ENCODE data around the gene KLHL11.

The KLHL11 gene

GRCh38 chr17:41816637-41817320 lies 48.4 kb downstream of the KLHL11 start:
- DNase-seq = no peak
- TF ChIP-seq GATA1 (IDR thresholded peaks at IDR 0.05; ENCODE audit: low read depth, low read length) (no peak), POLR2A (IDR thresholded peaks at IDR 0.05; ENCODE audit: low read length) (no peak)

GRCh38 chr17:41814195-41814594 lies 51.0 kb downstream of the KLHL11 start:
- DNase-seq = no peak
- no peak for TF ChIP-seq POLR2A (IDR thresholded peaks at IDR 0.05; ENCODE audit: low read length)

- no peak for DNase-seq
- TF ChIP-seq GATA1 (IDR thresholded peaks at IDR 0.05; ENCODE audit: low read depth, low read length) = no peak
- no peak for TF ChIP-seq POLR2A (IDR thresholded peaks at IDR 0.05; ENCODE audit: low read length)
Measured at GRCh38 chr17:41813699-41814124, 51.5 kb downstream of the KLHL11 start.

- TF ChIP-seq POLR2A (IDR thresholded peaks at IDR 0.05; ENCODE audit: low read length) (no peak), GATA1 (IDR thresholded peaks at IDR 0.05; ENCODE audit: low read depth, low read length) (no peak)
Measured at GRCh38 chr17:41813152-41813680, 52.0 kb downstream of the KLHL11 start.

GRCh38 chr17:41812381-41813151 lies 52.7 kb downstream of the KLHL11 start, which contains the start of gene FKBP10:
FKBP10 (plus strand) TSS chr17:41813004; CDS start chr17:41813035, 31 bp downstream.
- TF ChIP-seq POLR2A (IDR thresholded peaks at IDR 0.05; ENCODE audit: low read length) = no peak
- no peak for TF ChIP-seq GATA1 (IDR thresholded peaks at IDR 0.05; ENCODE audit: low read depth, low read length)
- peak; percentile 21 to 22 for DNase-seq

More at GRCh38 chr17:41813152-41813680, 52.0 kb downstream of the KLHL11 start:
- DNase-seq = no peak

- TF ChIP-seq GATA1 (IDR thresholded peaks at IDR 0.05; ENCODE audit: low read depth, low read length) = no peak
- DNase-seq = peak; percentile 68 to 72
Measured at GRCh38 chr17:41811549-41812380, 53.5 kb downstream of the KLHL11 start, which contains the start of gene P3H4. P3H4 (minus strand) TSS chr17:41811949; CDS start chr17:41811915, 34 bp downstream.

- no peak for TF ChIP-seq GATA1 (IDR thresholded peaks at IDR 0.05; ENCODE audit: low read depth, low read length)
- TF ChIP-seq POLR2A (IDR thresholded peaks at IDR 0.05; ENCODE audit: low read length) = no peak
- DNase-seq = no peak
Measured at GRCh38 chr17:41810659-41811548, 54.3 kb downstream of the KLHL11 start.

GRCh38 chr17:41806685-41807445 lies 58.4 kb downstream of the KLHL11 start:
- DNase-seq = no peak

More at GRCh38 chr17:41806685-41807445, 58.4 kb downstream of the KLHL11 start:
- TF ChIP-seq GATA1 (IDR thresholded peaks at IDR 0.05; ENCODE audit: low read depth, low read length) (no peak), POLR2A (IDR thresholded peaks at IDR 0.05; ENCODE audit: low read length) (no peak)
